Peyer's patch (tissue), 4 donors: Measurements from ENCODE around the gene PTPRM. TPM values are rescaled to one million over a fixed set of nuclear protein-coding genes. Genes with fewer than 3 reads are reported as not detected.

Experiments used
- DNase-seq, 3 donors: peaks; one replicate each; pipeline ENCODE4 v3.0.0-alpha.2; 2017 to 2019
- H3K27ac ChIP-seq, 4 donors: fragments of 200-600 bp; sonication (generic); one replicate each; pipeline ENCODE4 v1.5.1; 2016 to 2019
- H3K27me3 ChIP-seq, 2 donors: fragments of 200-600 bp; sonication (generic); one replicate each; pipeline ENCODE4 v1.5.1; 2019
- H3K36me3 ChIP-seq, 3 donors: fragments of 200-600 bp; sonication (generic); one replicate each; pipeline ENCODE4 v1.5.1; 2016 to 2019
- H3K4me1 ChIP-seq, 4 donors: fragments of 200-600 bp; sonication (generic); one replicate each; pipeline ENCODE4 v1.5.1; 2016 to 2019
- H3K4me3 ChIP-seq, 4 donors: fragments of 200-600 bp; sonication (generic); 1 replicate in 3 of 4; 2 replicates in 1 of 4; pipeline ENCODE4 v1.5.1; 2016 to 2019; ENCODE audit warnings: mild to moderate bottlenecking in 1 of 4
- H3K9me3 ChIP-seq, 4 donors: fragments of 200-600 bp; sonication (generic); one replicate each; pipeline ENCODE4 v1.5.1; 2016 to 2019; ENCODE audit warnings: mild to moderate bottlenecking in 1 of 4
- CTCF ChIP-seq, 6 experiments: fragments of 450-650 bp in 4 of 6; fragments of 200-600 bp in 2 of 6; sonication (generic) in 1 of 6; IDR thresholded peaks; one replicate each; pipeline ENCODE4 v1.5.1; 2017 to 2019; ENCODE audit warnings: antibody characterized with exemption in 6 of 6, mild to moderate bottlenecking in 3 of 6, moderate library complexity in 1 of 6
- POLR2A ChIP-seq, 2 donors: fragments of 450-650 bp; IDR thresholded peaks; one replicate each; pipeline ENCODE4 v1.5.1; 2017; ENCODE audit warnings: antibody characterized with exemption in 2 of 2, mild to moderate bottlenecking in 2 of 2, moderate library complexity in 2 of 2
- total RNA-seq, 4 donors: library from RNA; depleted of rRNA; stranded (reverse); fragments of >200 nt; gene quantifications; one replicate each; pipeline ENCODE4 v1.1.0, GENCODE V29; 2016

PTPRM gene
- total RNA-seq, 4 donors from 2014 or later = 39.6 to 211 (median 80.3) TPM

- TF ChIP-seq CTCF (IDR thresholded peaks at IDR 0.05) (no peak), POLR2A (IDR thresholded peaks at IDR 0.05) (no peak)
- Histone ChIP-seq H3K4me1 (no peaks in the 10 kb centered on the region), H3K36me3 (no peaks in the 10 kb centered on the region), H3K4me3 (no peak overlapping the region), H3K27ac (no peak overlapping the region), H3K9me3 (no peaks in the 10 kb centered on the region), H3K27me3 (no peaks in the 10 kb centered on the region)
- no peak for DNase-seq
Measured at GRCh38 chr18:8197499-8197898, 630.4 kb downstream of the PTPRM start.

GRCh38 chr18:8207996-8208395, 640.9 kb downstream of the PTPRM start:
- Histone ChIP-seq H3K27ac (no peak overlapping the region), H3K9me3 (no peaks in the 10 kb centered on the region), H3K4me3 (no peak overlapping the region), H3K4me1 (no peaks in the 10 kb centered on the region), H3K27me3 (no peaks in the 10 kb centered on the region), H3K36me3 (no peaks in the 10 kb centered on the region)
- no peak for TF ChIP-seq POLR2A (IDR thresholded peaks at IDR 0.05)
- TF ChIP-seq CTCF (IDR thresholded peaks at IDR 0.05) = no peak
- no peak for DNase-seq

GRCh38 chr18:8208716-8209115, 641.6 kb downstream of the PTPRM start:
- no peak for DNase-seq

GRCh38 chr18:8212896-8213780, 646.0 kb downstream of the PTPRM start:
- H3K27me3 ChIP-seq = no peaks in the 10 kb centered on the region
- no peaks in the 10 kb centered on the region for H3K36me3 ChIP-seq
- TF ChIP-seq CTCF (IDR thresholded peaks at IDR 0.05) (no peak), POLR2A (IDR thresholded peaks at IDR 0.05) (no peak)
- no peak overlapping the region for H3K27ac ChIP-seq
- no peaks in the 10 kb centered on the region for H3K4me1 ChIP-seq
- H3K4me3 ChIP-seq = no peak overlapping the region
- H3K9me3 ChIP-seq = no peaks in the 10 kb centered on the region
- DNase-seq = no peak

More at GRCh38 chr18:8208716-8209115, 641.6 kb downstream of the PTPRM start:
- H3K4me1 ChIP-seq = no peaks in the 10 kb centered on the region
- TF ChIP-seq POLR2A (IDR thresholded peaks at IDR 0.05) = no peak
- TF ChIP-seq CTCF (IDR thresholded peaks at IDR 0.05) = no peak
- no peaks in the 10 kb centered on the region for H3K9me3 ChIP-seq
- no peaks in the 10 kb centered on the region for H3K27me3 ChIP-seq
- H3K36me3 ChIP-seq = no peaks in the 10 kb centered on the region
- H3K4me3 ChIP-seq = no peak overlapping the region
- H3K27ac ChIP-seq = no peak overlapping the region

- H3K4me1 ChIP-seq = no peaks in the 10 kb centered on the region
- no peak overlapping the region for H3K4me3 ChIP-seq
- DNase-seq = no peak
- no peak overlapping the region for H3K27ac ChIP-seq
- no peaks in the 10 kb centered on the region for H3K27me3 ChIP-seq
- H3K36me3 ChIP-seq = no peaks in the 10 kb centered on the region
- TF ChIP-seq CTCF (IDR thresholded peaks at IDR 0.05) = no peak
- no peaks in the 10 kb centered on the region for H3K9me3 ChIP-seq
Measured at GRCh38 chr18:8215741-8216140, 648.6 kb downstream of the PTPRM start.
